B cell (primary cell): ENCODE results near the gene SERPINB7. TPM values are rescaled to one million over a fixed set of nuclear protein-coding genes. Genes with fewer than 3 reads are reported as not detected.

Source experiments
- ATAC-seq: fragments of 200-7000 bp; cut with Tn5 transposase; one replicate; pipeline ENCODE4 v1.10.0; 2021; ENCODE audit warnings: low read depth, mild to moderate bottlenecking, moderate number of reproducible peaks, moderate library complexity
- CTCF ChIA-PET: fragments of 350-600 bp; sonication (Branson Sonifier 250); formaldehyde crosslinking; loops from one replicate; lab custom pipeline; 2021; ENCODE audit warnings: antibody characterized with exemption, inconsistent platforms; lab: Charles Lee
- POLR2A ChIA-PET: fragments of 350-600 bp; sonication (Branson Sonifier 250); formaldehyde crosslinking; loops from one replicate; lab custom pipeline; 2021; ENCODE audit warnings: antibody characterized with exemption; lab: Charles Lee
- DNase-seq: peaks from one replicate; pipeline ENCODE4 v3.0.0; 2013
- H2AFZ ChIP-seq: 2 replicates; pipeline ENCODE4 v1.6.1; 2012; ENCODE audit warnings: mild to moderate bottlenecking, low read depth, low read length; ENCODE audit not compliant: insufficient read depth, poor library complexity, severe bottlenecking
- H3K27ac ChIP-seq, 2 donors: 1 replicate in 1 of 2; 2 replicates in 1 of 2; pipeline ENCODE4 v1.5.1; 2012 to 2013; ENCODE audit warnings: low read length in 2 of 2, mild to moderate bottlenecking in 2 of 2, moderate library complexity in 1 of 2
- H3K27me3 ChIP-seq, 4 experiments: fragments of 200-600 bp in 1 of 4; sonication (generic) in 1 of 4; replicated peaks in 1 of 4; 1 replicate in 2 of 4; 2 replicates in 2 of 4; pipeline versions ENCODE4 v1.6.1 to v1.7.0; 2013 to 2016; ENCODE audit warnings: low read length in 3 of 4, mild to moderate bottlenecking in 2 of 4, mixed read lengths in 1 of 4, moderate library complexity in 1 of 4; ENCODE audit not compliant: insufficient read depth in 4 of 4, control insufficient read depth in 3 of 4; ENCODE audit errors: control extremely low read depth in 1 of 4
- H3K36me3 ChIP-seq, 2 experiments: replicated peaks in 1 of 2; 1 replicate in 1 of 2; 2 replicates in 1 of 2; pipeline versions ENCODE4 v1.6.1 to v1.7.1; 2013; ENCODE audit warnings: low read length in 1 of 2; ENCODE audit not compliant: insufficient read depth in 2 of 2, control insufficient read depth in 1 of 2; ENCODE audit errors: control extremely low read depth in 1 of 2, extremely low read depth in 1 of 2
- H3K4me1 ChIP-seq, 2 donors: fragments of 200-600 bp in 1 of 2; sonication (generic) in 1 of 2; 1 replicate in 1 of 2; 2 replicates in 1 of 2; pipeline versions ENCODE4 v1.5.1 to v1.6.1; 2013 to 2017; ENCODE audit warnings: low read length in 2 of 2; ENCODE audit not compliant: control insufficient read depth in 2 of 2, insufficient read depth in 2 of 2
- H3K4me2 ChIP-seq: replicated peaks from 2 replicates; pipeline ENCODE3; 2012; ENCODE audit warnings: mild to moderate bottlenecking, low read depth, low read length; ENCODE audit not compliant: poor library complexity, severe bottlenecking
- H3K4me3 ChIP-seq, 5 experiments: fragments of 200-600 bp in 1 of 5; sonication (generic) in 1 of 5; 1 replicate in 3 of 5; 2 replicates in 2 of 5; pipeline versions ENCODE4 v1.5.1 to v1.7.0; 2011 to 2016; ENCODE audit warnings: low read length in 4 of 5, mild to moderate bottlenecking in 4 of 5, low read depth in 2 of 5, control low read depth in 1 of 5, moderate library complexity in 1 of 5; ENCODE audit not compliant: insufficient read depth in 1 of 5; ENCODE audit errors: control extremely low read depth in 1 of 5, extremely low read depth in 1 of 5
- H3K79me2 ChIP-seq: fragments of 200-600 bp; sonication (generic); one replicate; pipeline ENCODE4 v1.6.0; 2016; ENCODE audit warnings: low read length; ENCODE audit not compliant: control insufficient read depth, insufficient read depth
- H3K9ac ChIP-seq: fragments of 200-600 bp; sonication (generic); 2 replicates; pipeline ENCODE4 v1.6.1; 2017; ENCODE audit warnings: mild to moderate bottlenecking, low read length, moderate library complexity
- H3K9me3 ChIP-seq, 3 donors: one replicate each; pipeline versions ENCODE4 v1.6.1 to v1.7.1; 2013; ENCODE audit warnings: low read length in 2 of 3; ENCODE audit not compliant: control insufficient read depth in 2 of 3, insufficient read depth in 1 of 3; ENCODE audit errors: control extremely low read depth in 1 of 3
- H4K20me1 ChIP-seq: 2 replicates; pipeline ENCODE4 v1.6.0; 2012; ENCODE audit warnings: mild to moderate bottlenecking, low read length; ENCODE audit not compliant: insufficient read depth, control insufficient read depth, poor library complexity, severe bottlenecking
- H3K27ac Mint-ChIP-seq: one replicate; pipeline ENCODE4 v1.8.0; 2021; ENCODE audit warnings: mixed read lengths
- H3K27me3 Mint-ChIP-seq: one replicate; pipeline ENCODE4 v1.8.0; 2021; ENCODE audit warnings: mixed read lengths
- H3K4me1 Mint-ChIP-seq: one replicate; pipeline ENCODE4 v1.8.0; 2021; ENCODE audit warnings: mixed read lengths
- H3K4me3 Mint-ChIP-seq: one replicate; pipeline ENCODE4 v1.8.0; 2021; ENCODE audit warnings: mixed read lengths
- H3K9me3 Mint-ChIP-seq: one replicate; pipeline ENCODE4 v1.8.0; 2022; ENCODE audit warnings: mixed read lengths; ENCODE audit not compliant: insufficient read depth
- CTCF ChIP-seq: fragments of 200-600 bp; IDR thresholded peaks from one replicate; pipeline ENCODE4 v1.8.0; 2022; ENCODE audit warnings: antibody characterized with exemption, mild to moderate bottlenecking
- EZH2 ChIP-seq: IDR thresholded peaks from 2 replicates; pipeline ENCODE4 v1.6.1; 2012; ENCODE audit warnings: borderline replicate concordance, low read depth, mild to moderate bottlenecking, moderate library complexity, low read length; ENCODE audit not compliant: insufficient read depth, poor library complexity, severe bottlenecking
- WGBS: methylation state at CpG from one replicate; pipeline ENCODE4 v1.1.5; 2013; ENCODE audit warnings: missing lambda C conversion rate; ENCODE audit not compliant: insufficient coverage; 5-methylcytosine and 5-hydroxymethylcytosine counted together
- intact Hi-C: fragments of 100-400 bp; cut with micrococcal nuclease; formaldehyde crosslinking; loops from one replicate; pipeline ENCODE4 v1.10.0; 2022
- polyA plus RNA-seq: library from polyadenylated mRNA; depleted of rRNA; stranded (reverse); fragments of >200 nt; gene quantifications from 2 replicates; pipeline ENCODE4 v1.2.3, GENCODE V29; 2012
- total RNA-seq, 2 donors: library from RNA; stranded (reverse); fragments of 120-200 nt in 1 of 2; gene quantifications; 1 replicate in 1 of 2; 2 replicates in 1 of 2; pipeline versions ENCODE4 v1.2.3 to v1.2.4, GENCODE V29; 2013 to 2022

The SERPINB7 gene
- total and polyA plus RNA-seq, 2 donors (not counting 1 experiment from before 2014, with no cell fraction given), result not detected

- CTCF ChIA-PET, result no interaction called here
- 30% methylated on average over 3 of the region's 6 CpGs for WGBS
- no peaks in the 10 kb centered on the region for H3K9me3 ChIP-seq
Measured at GRCh38 chr18:63831080-63831788, 56.0 kb downstream of the SERPINB7 start.

More at GRCh38 chr18:63831080-63831788, 56.0 kb downstream of the SERPINB7 start:
- Histone ChIP-seq H3K4me1 (no peaks in the 10 kb centered on the region), H4K20me1 (no peaks in the 10 kb centered on the region), H3K27ac (no peak overlapping the region), H3K4me3 (no peak overlapping the region), H2AFZ (no peak overlapping the region), H3K36me3 (no peaks in the 10 kb centered on the region), H3K9ac (no peak overlapping the region), H3K27me3 (peaks cover 0 to 5% (median 0%) of the 10 kb centered on the region in 4 experiments), H3K4me2 (no peak overlapping the region), H3K79me2 (no peaks in the 10 kb centered on the region)
- TF ChIP-seq EZH2, result no peak
- TF ChIP-seq CTCF, result no peak
- Mint-ChIP-seq H3K4me3 (no peak overlapping the region), H3K27ac (no peak overlapping the region), H3K27me3 (peaks cover 8% of the 10 kb centered on the region), H3K4me1 (peaks cover 6% of the 10 kb centered on the region), H3K9me3 (no peaks in the 10 kb centered on the region)
- DNase-seq (no peak), ATAC-seq (no peak)
- intact Hi-C loops, result no loop called here
- POLR2A ChIA-PET, result no interaction called here
